HTR-8/SVneo (cell line): ENCODE results near the gene ZNF287.
"Not testable (repeated sequence)": the region's sequence is repeated elsewhere in the genome, so short reads cannot be mapped to it uniquely, and the experiment has no call there.

Experiments
- DNase-seq: peaks from one replicate; pipeline ENCODE4 v3.0.0; 2011; ENCODE audit warnings: low spot score, mixed read lengths; ENCODE audit not compliant: insufficient read length
- FAIRE-seq: peaks from 2 replicates; lab custom pipeline; 2011; peaks lifted over from hg19 to GRCh38; lab: Jason Lieb, UNC

ZNF287 gene

GRCh38 chr17:16568541-16569357 is at the start of gene ZNF287:
Gene ZNF287 (minus strand): TSS chr17:16569204. CDS start chr17:16567731, 1,473 bp downstream.
- DNase-seq (peak; percentile 98), FAIRE-seq (peak; percentile 99)

GRCh38 chr17:16617481-16618060 is 48.6 kb upstream of the ZNF287 start:
- FAIRE-seq (peak; percentile 88), DNase-seq (no peak)

GRCh38 chr17:16599537-16599936 is 30.5 kb upstream of the ZNF287 start:
- FAIRE-seq (no peak), DNase-seq (no peak)

- FAIRE-seq = no peak
- no peak for DNase-seq
Measured at GRCh38 chr17:16593356-16594102, 24.5 kb upstream of the ZNF287 start.

- peak; percentile 98 for FAIRE-seq
- peak; percentile 99 for DNase-seq
Measured at GRCh38 chr17:16589097-16589969, 20.3 kb upstream of the ZNF287 start.

- FAIRE-seq = peak; percentile 84
- DNase-seq = no peak
Measured at GRCh38 chr17:16585796-16586195, 16.8 kb upstream of the ZNF287 start.

- peak; percentile 99 for FAIRE-seq
- DNase-seq = peak; percentile 94
Measured at GRCh38 chr17:16584273-16584995, 15.4 kb upstream of the ZNF287 start.

- FAIRE-seq (no peak), DNase-seq (no peak)
Measured at GRCh38 chr17:16583781-16584180, 14.8 kb upstream of the ZNF287 start.

GRCh38 chr17:16573466-16573865 is 4.5 kb upstream of the ZNF287 start:
- DNase-seq (no peak), FAIRE-seq (no peak)

- no peak for FAIRE-seq
Measured at GRCh38 chr17:16569358-16569712, 331 bp upstream of the ZNF287 start.

GRCh38 chr17:16552637-16553045 is 16.4 kb downstream of the ZNF287 start:
- FAIRE-seq (peak; percentile 26), DNase-seq (no peak)

More at GRCh38 chr17:16569358-16569712, 331 bp upstream of the ZNF287 start:
- DNase-seq = no peak

GRCh38 chr17:16551878-16552636 is 16.9 kb downstream of the ZNF287 start:
- no peak for DNase-seq
- FAIRE-seq = peak; percentile 28

- DNase-seq = no peak
- FAIRE-seq = no peak
Measured at GRCh38 chr17:16537130-16537458, 31.9 kb downstream of the ZNF287 start.

GRCh38 chr17:16534236-16534635 is 34.8 kb downstream of the ZNF287 start:
- FAIRE-seq = no peak

GRCh38 chr17:16529906-16530305 is 39.1 kb downstream of the ZNF287 start:
- no peak for FAIRE-seq

More at GRCh38 chr17:16534236-16534635, 34.8 kb downstream of the ZNF287 start:
- DNase-seq = no peak

GRCh38 chr17:16527298-16527697 is 41.7 kb downstream of the ZNF287 start:
- FAIRE-seq (peak; percentile 72), DNase-seq (no peak)

More at GRCh38 chr17:16529906-16530305, 39.1 kb downstream of the ZNF287 start:
- DNase-seq = no peak

- not testable (repeated sequence) for FAIRE-seq, DNase-seq
Measured at GRCh38 chr17:16525556-16525955, 43.4 kb downstream of the ZNF287 start.

GRCh38 chr17:16521070-16521727 is 47.8 kb downstream of the ZNF287 start:
- FAIRE-seq (peak; percentile 97), DNase-seq (peak; percentile 96)
